ENCODE measurements around the gene CDC5L. TPM values are rescaled to one million over a fixed set of nuclear protein-coding genes. Genes with fewer than 3 reads are reported as not detected.

CDC5L gene
- total and polyA plus RNA-seq, 2 of the 13 experiments (the other 11 are each of a cell fraction or from before 2014, with no cell fraction given): 11.0 to 34.2 TPM

- Histone ChIP-seq H4K20me1 (ENCODE audit: insufficient read depth, low read length) (peaks cover 5% of the 10 kb centered on the region; the same call in 1 of the 2 replicates), H3K9me3 (ENCODE audit: low read length) (no peaks in the 10 kb centered on the region), H3K9ac (ENCODE audit: insufficient read depth, low read depth, low read length) (no peak overlapping the region), H3K4me1 (ENCODE audit: insufficient read depth, low read length) (no peaks in the 10 kb centered on the region), H3K27me3 (ENCODE audit: control insufficient read depth in 1 of 2, insufficient read depth in 2 of 2, low read length in 2 of 2) (no peaks in the 10 kb centered on the region), H3K27ac (ENCODE audit: extremely low read length, insufficient read depth, low read length) (no peak overlapping the region), H3K36me3 (replicated peaks in 1 of 2; ENCODE audit: control insufficient read depth in 1 of 2, insufficient read depth in 2 of 2, low read length in 2 of 2) (peaks cover 31 to 84% of the 10 kb centered on the region in 2 experiments), H3K4me2 (ENCODE audit: low read depth, low read length) (no peak overlapping the region), H3K4me3 (replicated peaks in 1 of 3; ENCODE audit: insufficient read depth in 1 of 3, low read depth in 2 of 3, low read length in 3 of 3) (no peak overlapping the region), H2AFZ (ENCODE audit: low read length) (no peak overlapping the region), H3K79me2 (ENCODE audit: insufficient read depth, low read length) (peaks cover 10% of the 10 kb centered on the region)
- peak; percentile 42 for TF ChIP-seq ATF7 (IDR thresholded peaks at IDR 0.05)
- TF ChIP-seq ATF7 (CRISPR knock-in tag; IDR thresholded peaks at IDR 0.05): no peak
- no peak for TF ChIP-seq SMAD1 (CRISPR knock-in tag; IDR thresholded peaks at IDR 0.05; ENCODE audit: borderline replicate concordance, low read depth)
- ATAC-seq (no peak), DNase-seq (ENCODE audit: low spot score) (no peak), FAIRE-seq (no peak)
- no TSS peak for BruUV-seq (replicated peaks)
- intact Hi-C loops (cut with micrococcal nuclease; ENCODE audit: unreplicated experiment): no loop called here
- in situ Hi-C loops (cut with HindIII; ENCODE audit: extremely low pct_ligation_motif_present, low pct_unique_long_range_greater_than_20kb): no loop called here
- CTCF ChIA-PET (ENCODE audit: low intra/inter-chr PET ratio, low total read pairs): no interaction called here
- WGBS (ENCODE audit: low lambda C conversion rate): 58% methylated on average over 3 of the region's 3 CpGs
- POLR2A ChIA-PET: interaction anchor here (0.9 to 1.3 kb wide), 2 partner anchors 8 to 9 kb away, joined by 3 to 7 read pairs; partner anchors contain the start of gene CDC5L
These were observed 9.5 kb downstream of the CDC5L start for GRCh38 chr6:44396968-44397367.

GRCh38 chr6:44397424-44398164, 10.1 kb downstream of the CDC5L start:
- Histone ChIP-seq H3K9me3 (ENCODE audit: low read length) (no peaks in the 10 kb centered on the region), H3K9ac (ENCODE audit: insufficient read depth, low read depth, low read length) (no peak overlapping the region), H4K20me1 (ENCODE audit: insufficient read depth, low read length) (peaks cover 3% of the 10 kb centered on the region; the same call in 1 of the 2 replicates), H3K27ac (ENCODE audit: extremely low read length, insufficient read depth, low read length) (no peak overlapping the region), H2AFZ (ENCODE audit: low read length) (no peak overlapping the region), H3K27me3 (ENCODE audit: control insufficient read depth in 1 of 2, insufficient read depth in 2 of 2, low read length in 2 of 2) (no peaks in the 10 kb centered on the region), H3K4me3 (replicated peaks in 1 of 3; ENCODE audit: insufficient read depth in 1 of 3, low read depth in 2 of 3, low read length in 3 of 3) (no peak overlapping the region), H3K4me1 (ENCODE audit: insufficient read depth, low read length) (no peaks in the 10 kb centered on the region), H3K4me2 (ENCODE audit: low read depth, low read length) (no peak overlapping the region), H3K36me3 (replicated peaks in 1 of 2; ENCODE audit: control insufficient read depth in 1 of 2, insufficient read depth in 2 of 2, low read length in 2 of 2) (peaks cover 30 to 78% of the 10 kb centered on the region in 2 experiments), H3K79me2 (ENCODE audit: insufficient read depth, low read length) (peaks cover 10% of the 10 kb centered on the region)
- CTCF ChIA-PET (ENCODE audit: low intra/inter-chr PET ratio, low total read pairs): no interaction called here
- peak; percentile 37 for DNase-seq (ENCODE audit: low spot score)
- in situ Hi-C loops (cut with HindIII; ENCODE audit: extremely low pct_ligation_motif_present, low pct_unique_long_range_greater_than_20kb): no loop called here
- peak; percentile 79 for ATAC-seq
- WGBS (ENCODE audit: low lambda C conversion rate): 96% methylated on average over 1 of the region's 1 CpG
- POLR2A ChIA-PET: interaction anchor here (0.9 to 1.3 kb wide), 2 partner anchors 9 to 10 kb away, joined by 3 to 7 read pairs; partner anchors contain the start of gene CDC5L
- TSS peak; percentile 16 for BruUV-seq (replicated peaks)
- intact Hi-C loops (cut with micrococcal nuclease; ENCODE audit: unreplicated experiment): no loop called here
- no peak for FAIRE-seq
- TF ChIP-seq RBFOX2 (IDR thresholded peaks at IDR 0.05; ENCODE audit: low read depth, low read length) (0 out of 2 replicates have a peak, but pooled peaks have one; percentile 17), ZNF350 (CRISPR knock-in tag; IDR thresholded peaks at IDR 0.05; ENCODE audit: borderline replicate concordance, low read depth) (no peak), ZNF563 (CRISPR knock-in tag; IDR thresholded peaks at IDR 0.05) (no peak), MLLT10 (CRISPR knock-in tag; IDR thresholded peaks at IDR 0.05) (no peak), ZNF703 (CRISPR knock-in tag; IDR thresholded peaks at IDR 0.05; ENCODE audit: borderline replicate concordance) (no peak), ZSCAN5A (CRISPR knock-in tag; IDR thresholded peaks at IDR 0.05; ENCODE audit: borderline replicate concordance) (no peak), ARID3A (IDR thresholded peaks at IDR 0.05; ENCODE audit: low read depth, low read length) (no peak), CREB1 (IDR thresholded peaks at IDR 0.05) (0 out of 2 replicates have a peak, but pooled peaks have one; percentile 22), CREB1 (CRISPR knock-in tag; IDR thresholded peaks at IDR 0.05) (no peak), TOPORS (CRISPR knock-in tag; IDR thresholded peaks at IDR 0.05) (no peak), GPN1 (CRISPR knock-in tag; IDR thresholded peaks at IDR 0.05; ENCODE audit: borderline replicate concordance) (no peak), SOX6 (IDR thresholded peaks at IDR 0.05) (no peak), SOX6 (CRISPR knock-in tag; IDR thresholded peaks at IDR 0.05) (no peak)
